Ascending aorta (tissue), 2 donors: ENCODE measurements around the gene RBM44. TPM values are rescaled to one million over a fixed set of nuclear protein-coding genes. Genes with fewer than 3 reads are reported as not detected.
A peak's percentile ranks its signal among the peaks of the same experiment; 100 is the strongest.
"Not testable (repeated sequence)": the region's sequence is repeated elsewhere in the genome, so short reads cannot be mapped to it uniquely, and the experiment has no call there.

Experiments used
- DNase-seq, 2 donors: peaks; one replicate each; pipeline ENCODE4 v3.0.0-alpha.2; 2019; ENCODE audit warnings: low spot score in 2 of 2
- H3K27ac ChIP-seq, 2 donors: fragments of 200-600 bp; sonication (generic); one replicate each; pipeline ENCODE4 v1.5.1; 2016 to 2017; ENCODE audit warnings: mild to moderate bottlenecking in 1 of 2
- H3K27me3 ChIP-seq: fragments of 200-600 bp; sonication (generic); one replicate; pipeline ENCODE4 v1.5.1; 2017
- H3K36me3 ChIP-seq, 2 donors: fragments of 200-600 bp; sonication (generic); one replicate each; pipeline ENCODE4 v1.5.1; 2016
- H3K4me1 ChIP-seq, 2 donors: fragments of 200-600 bp; sonication (generic); one replicate each; pipeline ENCODE4 v1.5.1; 2016 to 2017; ENCODE audit warnings: mild to moderate bottlenecking in 1 of 2
- H3K4me3 ChIP-seq, 2 donors: fragments of 200-600 bp; sonication (generic); one replicate each; pipeline ENCODE4 v1.5.1; 2016 to 2017; ENCODE audit warnings: mild to moderate bottlenecking in 1 of 2
- H3K9me3 ChIP-seq, 2 donors: fragments of 200-600 bp; sonication (generic); one replicate each; pipeline ENCODE4 v1.5.1; 2016
- intact Hi-C: fragments of 100-400 bp; cut with DNase I; formaldehyde crosslinking; loops from one replicate; pipeline ENCODE4 v1.15.1; 2023
- total RNA-seq: library from RNA; depleted of rRNA; stranded (reverse); fragments of >200 nt; gene quantifications from one replicate; pipeline ENCODE4 v1.1.0, GENCODE V29; 2016
- TF ChIP-seq, protein P1 (sequence below), 3 experiments: fragments of 200-600 bp in 2 of 3; fragments of 450-650 bp in 1 of 3; sonication (generic) in 2 of 3; IDR thresholded peaks; one replicate each; pipeline ENCODE4 v1.5.1; 2016 to 2019; ENCODE audit warnings: antibody characterized with exemption in 3 of 3, mild to moderate bottlenecking in 1 of 3, moderate library complexity in 1 of 3

Gene RBM44
- total RNA-seq, 1 donor from 2014 or later, result 8.5 TPM

DNA sequence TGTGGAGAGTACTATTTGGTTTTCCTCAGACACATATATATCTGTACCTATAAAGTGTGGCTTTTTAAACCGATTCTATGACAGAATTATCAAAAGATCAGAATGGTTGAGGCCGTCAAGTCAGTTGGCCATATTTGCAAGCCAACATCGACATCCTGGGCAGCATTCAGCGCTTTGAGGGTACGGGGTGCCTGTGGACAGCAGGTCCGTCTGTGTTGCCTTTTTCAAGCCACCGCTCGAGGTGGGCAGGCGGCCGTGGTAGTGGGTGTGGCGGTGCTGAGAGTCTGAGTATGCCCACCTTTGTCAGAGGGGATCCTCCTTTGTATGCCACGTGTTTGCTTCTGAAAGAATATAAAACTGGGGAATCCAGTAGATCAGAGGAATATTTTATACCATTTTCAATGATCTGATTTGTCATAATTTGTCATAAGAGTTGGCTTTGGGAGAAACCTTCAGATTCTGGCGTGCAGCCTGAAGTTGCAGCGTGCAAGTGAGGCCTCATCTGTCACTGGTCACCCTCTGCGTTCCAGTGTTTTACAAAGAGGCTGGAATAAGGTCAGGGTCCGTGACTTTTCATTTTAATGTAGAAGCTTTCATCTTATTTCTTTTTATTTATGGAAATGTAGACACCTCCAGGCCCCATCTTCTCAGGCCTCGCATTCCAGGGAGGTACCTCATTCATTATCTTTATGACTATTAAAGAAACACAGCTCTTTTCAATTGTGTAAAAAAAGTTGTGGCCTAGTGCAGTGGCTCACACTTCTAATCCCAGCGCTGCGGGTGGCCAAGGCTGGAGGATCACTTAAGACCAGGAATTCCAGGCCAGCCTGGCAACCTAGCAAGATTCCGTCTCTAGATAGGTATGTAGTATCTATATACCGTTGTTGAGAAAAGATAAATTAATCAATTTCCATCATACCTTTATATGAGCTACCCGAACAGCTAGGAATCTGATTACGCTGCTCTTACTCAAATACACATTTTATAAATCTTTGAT lies 37.8 kb upstream of the RBM44 start:
- intact Hi-C loops, result no loop called here
- no peak overlapping the region for H3K27ac ChIP-seq
- no peaks in the 10 kb centered on the region for H3K27me3 ChIP-seq
- peaks cover under 1 to 1% of the 10 kb centered on the region in 2 donors for H3K4me1 ChIP-seq
- TF ChIP-seq, protein P1, sequence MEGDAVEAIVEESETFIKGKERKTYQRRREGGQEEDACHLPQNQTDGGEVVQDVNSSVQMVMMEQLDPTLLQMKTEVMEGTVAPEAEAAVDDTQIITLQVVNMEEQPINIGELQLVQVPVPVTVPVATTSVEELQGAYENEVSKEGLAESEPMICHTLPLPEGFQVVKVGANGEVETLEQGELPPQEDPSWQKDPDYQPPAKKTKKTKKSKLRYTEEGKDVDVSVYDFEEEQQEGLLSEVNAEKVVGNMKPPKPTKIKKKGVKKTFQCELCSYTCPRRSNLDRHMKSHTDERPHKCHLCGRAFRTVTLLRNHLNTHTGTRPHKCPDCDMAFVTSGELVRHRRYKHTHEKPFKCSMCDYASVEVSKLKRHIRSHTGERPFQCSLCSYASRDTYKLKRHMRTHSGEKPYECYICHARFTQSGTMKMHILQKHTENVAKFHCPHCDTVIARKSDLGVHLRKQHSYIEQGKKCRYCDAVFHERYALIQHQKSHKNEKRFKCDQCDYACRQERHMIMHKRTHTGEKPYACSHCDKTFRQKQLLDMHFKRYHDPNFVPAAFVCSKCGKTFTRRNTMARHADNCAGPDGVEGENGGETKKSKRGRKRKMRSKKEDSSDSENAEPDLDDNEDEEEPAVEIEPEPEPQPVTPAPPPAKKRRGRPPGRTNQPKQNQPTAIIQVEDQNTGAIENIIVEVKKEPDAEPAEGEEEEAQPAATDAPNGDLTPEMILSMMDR (IDR thresholded peaks at IDR 0.05), result no peak
- DNase-seq, result peak in 1 of 2 donors; percentile 56
- H3K9me3 ChIP-seq, result no peaks in the 10 kb centered on the region
- no peak overlapping the region for H3K4me3 ChIP-seq
- peaks cover 61 to 83% of the 10 kb centered on the region in 2 donors for H3K36me3 ChIP-seq

DNA sequence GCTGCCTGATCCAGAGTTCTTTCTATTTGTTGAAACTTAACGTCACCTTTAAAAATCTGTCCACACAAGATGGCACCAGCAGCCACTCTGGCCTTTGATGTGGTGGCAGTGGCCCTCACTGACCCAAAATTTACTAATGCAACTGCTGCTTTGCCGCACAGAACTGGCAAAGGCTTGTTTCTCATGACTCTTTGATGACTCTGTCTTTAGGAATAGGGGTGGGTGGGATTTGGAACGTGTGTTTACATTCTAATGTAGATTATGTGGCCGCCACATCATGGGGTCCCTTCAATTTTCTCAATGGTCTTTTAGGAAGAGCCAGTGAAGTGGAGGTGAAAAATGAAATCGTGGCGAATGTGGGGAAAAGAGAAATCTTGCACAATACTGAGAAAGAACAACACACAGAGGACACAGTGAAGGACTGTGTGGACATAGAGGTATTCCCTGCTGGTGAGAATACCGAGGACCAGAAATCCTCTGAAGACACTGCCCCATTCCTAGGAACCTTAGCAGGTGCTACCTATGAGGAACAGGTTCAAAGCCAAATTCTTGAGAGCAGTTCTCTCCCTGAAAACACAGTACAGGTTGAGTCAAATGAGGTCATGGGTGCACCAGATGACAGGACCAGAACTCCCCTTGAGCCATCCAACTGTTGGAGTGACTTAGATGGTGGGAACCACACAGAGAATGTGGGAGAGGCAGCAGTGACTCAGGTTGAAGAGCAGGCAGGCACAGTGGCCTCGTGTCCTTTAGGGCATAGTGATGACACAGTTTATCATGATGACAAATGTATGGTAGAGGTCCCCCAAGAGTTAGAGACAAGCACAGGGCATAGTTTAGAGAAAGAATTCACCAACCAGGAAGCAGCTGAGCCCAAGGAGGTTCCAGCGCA lies 36.0 kb upstream of the RBM44 start:
- H3K27me3 ChIP-seq, H3K4me1 ChIP-seq, intact Hi-C loops, DNase-seq, H3K9me3 ChIP-seq, H3K27ac ChIP-seq, H3K4me3 ChIP-seq: not testable (repeated sequence)
- peaks cover 49 to 65% of the 10 kb centered on the region in 2 donors for H3K36me3 ChIP-seq

DNA sequence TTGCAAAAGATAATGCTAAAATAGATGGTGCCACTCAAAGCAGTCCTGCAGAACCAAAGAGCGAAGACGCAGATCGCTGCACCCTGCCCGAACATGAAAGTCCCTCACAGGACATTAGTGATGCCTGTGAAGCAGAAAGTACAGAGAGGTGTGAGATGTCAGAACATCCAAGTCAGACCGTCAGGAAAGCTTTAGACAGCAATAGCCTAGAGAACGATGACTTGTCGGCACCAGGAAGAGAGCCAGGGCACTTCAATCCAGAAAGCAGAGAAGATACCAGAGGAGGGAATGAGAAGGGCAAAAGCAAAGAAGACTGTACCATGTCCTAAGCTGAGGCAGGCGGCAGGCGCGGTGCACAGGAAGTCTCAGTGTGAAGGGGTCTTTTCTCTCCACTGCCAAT lies 34.8 kb upstream of the RBM44 start:
- intact Hi-C loops, result no loop called here
- peaks cover 39 to 53% of the 10 kb centered on the region in 2 donors for H3K36me3 ChIP-seq
- TF ChIP-seq, protein P1 (IDR thresholded peaks at IDR 0.05), result no peak
- H3K4me3 ChIP-seq, result no peak overlapping the region
- peak in 1 of 2 donors; percentile 31 for DNase-seq
- no peaks in the 10 kb centered on the region for H3K9me3 ChIP-seq
- H3K27ac ChIP-seq, result no peak overlapping the region
- H3K27me3 ChIP-seq, result no peaks in the 10 kb centered on the region
- H3K4me1 ChIP-seq, result peaks cover 5 to 8% of the 10 kb centered on the region in 2 donors

DNA sequence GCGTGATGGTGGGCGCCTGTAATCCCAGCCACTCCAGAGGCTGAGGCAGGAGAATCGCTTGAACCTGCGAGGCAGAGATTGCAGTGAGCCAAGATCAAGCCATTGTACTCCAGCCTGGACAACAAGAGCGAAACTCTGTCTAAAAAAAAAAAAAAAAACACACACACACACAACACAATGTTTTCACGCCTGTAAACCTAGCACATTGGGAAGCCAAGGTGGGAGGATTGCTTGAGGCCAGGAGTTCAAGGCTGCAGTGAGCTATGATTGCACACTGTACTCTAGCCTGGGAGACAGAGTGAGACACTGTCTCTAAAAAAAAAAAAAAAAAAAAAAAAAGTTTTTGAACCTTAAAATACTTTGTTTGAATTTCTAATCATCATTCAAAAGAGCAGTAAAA lies 33.5 kb upstream of the RBM44 start:
- Histone ChIP-seq H3K36me3 (peaks cover 35 to 47% of the 10 kb centered on the region in 2 donors), H3K27ac (peak overlapping the region in 1 of 2 donors; percentile 75)
- H3K27me3 ChIP-seq, H3K9me3 ChIP-seq, DNase-seq, H3K4me1 ChIP-seq, intact Hi-C loops, H3K4me3 ChIP-seq: not testable (repeated sequence)

DNA sequence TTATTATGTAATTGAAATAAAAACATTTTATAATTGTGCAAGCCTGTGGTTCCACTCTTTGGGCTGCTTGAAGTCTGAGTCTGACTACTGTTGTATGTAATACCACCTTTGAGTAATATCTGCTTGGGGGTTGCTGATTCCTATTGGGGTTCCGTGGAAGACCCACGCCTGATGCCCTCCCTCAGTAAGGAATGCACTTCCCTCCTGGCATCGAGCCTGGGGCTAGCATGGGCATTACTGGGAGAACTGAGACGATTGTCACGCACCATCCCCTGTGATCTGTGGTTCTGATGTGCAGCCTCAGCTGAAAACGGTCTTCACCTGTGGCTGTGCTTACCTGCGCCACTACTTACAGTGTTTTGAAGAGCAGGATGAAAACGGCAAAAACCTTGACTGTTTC lies 32.7 kb upstream of the RBM44 start:
- peaks cover 35 to 47% of the 10 kb centered on the region in 2 donors for H3K36me3 ChIP-seq
- TF ChIP-seq, protein P1 (IDR thresholded peaks at IDR 0.05), result no peak
- no peak overlapping the region for H3K4me3 ChIP-seq
- intact Hi-C loops, result no loop called here
- peak overlapping the region; percentile 62 to 75 for H3K27ac ChIP-seq
- H3K4me1 ChIP-seq, result peaks cover 5 to 8% of the 10 kb centered on the region in 2 donors
- H3K27me3 ChIP-seq, result no peaks in the 10 kb centered on the region
- H3K9me3 ChIP-seq, result no peaks in the 10 kb centered on the region
- no peak for DNase-seq

DNA sequence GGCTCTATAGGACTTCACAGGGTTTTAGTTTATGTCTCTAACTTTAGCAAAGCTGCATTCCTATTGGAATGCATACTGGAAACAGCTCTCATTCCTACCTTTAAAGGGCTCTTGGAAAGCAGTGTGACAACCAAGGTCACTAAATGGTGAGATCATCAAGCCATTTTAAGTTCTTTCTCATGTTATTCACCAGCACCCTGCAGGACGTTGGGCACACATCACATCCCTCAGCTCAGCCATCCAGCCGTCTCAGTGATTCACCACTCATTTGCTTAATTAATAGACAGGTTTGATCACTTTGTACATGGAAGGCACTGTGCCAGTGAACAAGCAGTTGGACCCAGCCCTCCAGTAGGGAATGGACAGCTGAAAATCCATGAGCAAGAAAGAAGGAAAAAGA lies 32.2 kb upstream of the RBM44 start:
- no peak for DNase-seq
- peaks cover 35 to 46% of the 10 kb centered on the region in 2 donors for H3K36me3 ChIP-seq
- intact Hi-C loops, result no loop called here
- H3K4me3 ChIP-seq, result no peak overlapping the region
- TF ChIP-seq, protein P1 (IDR thresholded peaks at IDR 0.05), result no peak
- no peaks in the 10 kb centered on the region for H3K9me3 ChIP-seq
- no peaks in the 10 kb centered on the region for H3K27me3 ChIP-seq
- H3K27ac ChIP-seq, result peak overlapping the region; percentile 62 to 75
- peaks cover 5 to 8% of the 10 kb centered on the region in 2 donors for H3K4me1 ChIP-seq
